Measurements from ENCODE around the gene PIGM.

Gene PIGM

DNA sequence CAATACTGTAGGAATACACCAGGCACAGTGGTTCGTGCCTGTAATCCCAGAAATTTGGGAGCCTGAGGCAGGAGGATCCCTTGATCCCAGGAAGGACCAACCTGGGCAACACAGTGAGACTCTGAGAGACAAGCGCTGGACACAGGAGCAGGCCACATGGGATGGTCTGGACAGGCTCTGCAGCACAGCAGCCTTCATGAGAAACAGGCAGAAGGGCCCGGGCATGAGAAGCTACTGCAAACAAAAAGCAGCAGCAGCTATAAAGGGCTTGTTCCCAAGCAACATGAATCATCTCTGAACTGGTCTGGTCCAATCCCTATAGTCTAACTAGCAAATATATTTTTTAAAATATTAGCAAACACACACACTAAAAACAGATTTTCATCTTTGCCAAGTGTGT, 42.2 kb downstream of the PIGM start:
- DNase-seq (ENCODE audit: low read depth): no peak

DNA sequence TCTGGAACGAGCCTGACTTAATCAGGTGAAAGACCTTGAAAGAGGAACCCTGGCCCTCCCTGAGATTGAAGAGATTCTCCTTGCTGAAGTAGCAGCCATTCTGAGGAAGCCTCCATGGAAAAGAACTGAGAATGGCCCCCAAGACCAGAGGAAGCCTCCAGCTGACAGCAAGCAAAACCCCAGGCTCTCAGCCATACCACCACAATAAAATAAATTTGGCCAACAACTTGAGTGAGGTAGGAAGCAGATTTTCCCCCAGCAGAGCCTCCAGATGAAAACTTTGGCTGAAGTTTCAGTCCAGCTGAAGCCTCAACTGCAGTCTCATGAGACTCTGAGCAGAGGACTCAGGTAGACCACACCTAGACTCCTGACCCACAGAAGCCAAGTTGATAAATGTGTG, 43.8 kb downstream of the PIGM start:
- DNase-seq (ENCODE audit: low read depth): no peak

DNA sequence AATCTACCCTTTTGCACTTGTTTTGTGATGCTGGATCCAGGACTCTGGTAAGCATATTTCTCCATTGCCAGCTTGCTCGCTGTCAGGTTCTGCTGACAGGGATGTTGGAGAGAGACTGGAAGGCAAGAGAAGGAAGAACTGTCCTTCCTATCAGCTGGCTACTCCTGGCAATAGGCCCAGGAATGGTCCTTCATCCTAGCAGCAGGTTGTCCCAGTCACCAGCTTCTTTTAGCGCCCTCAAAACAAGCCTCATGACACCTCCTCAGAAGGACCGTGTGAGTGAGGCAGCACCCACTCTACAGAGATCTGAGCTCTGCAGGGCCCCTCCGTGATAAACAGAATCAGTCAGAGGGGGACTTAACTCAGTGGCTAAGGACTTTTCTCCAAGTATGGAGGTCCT, 44.6 kb downstream of the PIGM start:
- no peak for DNase-seq (ENCODE audit: low read depth)

DNA sequence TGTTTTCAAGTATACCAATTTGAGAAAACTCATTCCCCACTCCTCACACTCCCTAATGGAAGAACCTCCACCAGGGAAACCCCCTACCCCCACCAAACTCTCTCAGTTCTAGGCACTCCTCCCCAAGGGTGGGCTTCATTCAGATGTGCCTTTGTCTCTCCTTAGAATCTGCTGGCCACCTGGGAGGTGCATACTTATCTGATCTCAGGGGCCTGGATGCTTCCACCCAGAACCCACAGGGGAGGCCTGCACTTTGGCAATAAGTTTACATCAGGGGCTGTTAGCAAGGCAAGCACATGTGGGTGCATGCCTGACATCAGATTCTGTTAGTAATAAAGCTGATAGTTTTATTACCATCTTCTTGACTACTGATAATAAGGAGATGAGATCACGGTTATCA, 45.3 kb downstream of the PIGM start:
- DNase-seq (ENCODE audit: low read depth): no peak

DNA sequence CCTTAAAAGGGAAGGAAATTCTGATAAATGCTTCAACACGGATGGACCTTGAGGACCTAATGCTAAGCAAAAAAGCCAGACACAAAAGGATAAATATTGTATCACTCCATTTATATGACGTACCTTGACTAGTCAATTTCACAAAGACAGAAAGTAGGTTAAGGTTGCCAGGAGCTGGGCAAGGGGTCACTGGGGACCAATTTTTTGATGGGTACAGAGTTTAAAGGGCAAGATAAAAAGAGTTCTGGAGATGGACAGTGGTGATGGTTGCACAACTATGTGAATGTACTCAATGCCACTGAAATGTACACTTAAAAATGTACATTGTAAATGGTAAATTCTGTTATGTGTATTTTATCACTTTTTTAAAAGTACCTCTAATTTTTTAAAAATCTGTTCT, 45.7 kb downstream of the PIGM start:
- DNase-seq (ENCODE audit: low read depth): no peak

DNA sequence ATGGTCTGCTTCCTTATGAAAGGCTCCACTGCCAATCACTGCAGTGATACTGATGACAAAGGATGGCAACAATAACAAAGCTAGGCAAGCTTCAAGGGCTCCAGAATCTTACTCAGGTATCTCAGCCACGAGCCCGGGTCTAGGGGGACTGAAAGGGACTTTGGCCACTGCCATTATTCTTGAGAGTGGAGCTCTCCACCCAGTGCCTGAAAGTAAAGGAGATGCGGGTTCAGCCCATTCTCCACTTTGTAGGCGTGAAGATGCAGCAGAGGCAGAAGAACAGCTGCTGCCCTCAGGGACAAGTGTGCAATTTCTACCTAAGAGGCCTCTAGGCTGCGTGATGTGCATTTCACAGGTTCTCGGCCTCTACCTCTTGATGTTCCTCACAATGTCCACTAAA, 46.3 kb downstream of the PIGM start:
- DNase-seq (ENCODE audit: low read depth): no peak

DNA sequence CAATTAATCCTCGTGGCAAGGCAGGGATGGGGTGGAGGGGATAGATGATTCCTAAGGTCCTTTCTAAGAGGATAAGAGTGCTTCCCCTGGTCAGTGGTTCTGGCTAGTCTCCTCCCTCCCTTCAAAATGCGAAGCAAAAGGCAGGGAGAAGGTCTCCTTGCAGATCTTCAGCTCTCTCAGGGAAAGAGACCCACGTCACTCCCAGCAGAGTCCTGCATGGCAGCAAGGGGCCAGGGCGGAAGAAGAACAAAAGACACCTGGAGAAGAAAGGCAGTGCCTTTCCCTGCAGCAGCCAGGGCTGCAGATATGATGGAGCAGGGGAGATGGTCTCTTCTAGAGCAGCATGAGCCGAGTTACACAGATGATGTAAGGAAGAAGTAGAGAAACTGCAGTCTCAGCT, 48.1 kb downstream of the PIGM start:
- no peak for DNase-seq (ENCODE audit: low read depth)

DNA sequence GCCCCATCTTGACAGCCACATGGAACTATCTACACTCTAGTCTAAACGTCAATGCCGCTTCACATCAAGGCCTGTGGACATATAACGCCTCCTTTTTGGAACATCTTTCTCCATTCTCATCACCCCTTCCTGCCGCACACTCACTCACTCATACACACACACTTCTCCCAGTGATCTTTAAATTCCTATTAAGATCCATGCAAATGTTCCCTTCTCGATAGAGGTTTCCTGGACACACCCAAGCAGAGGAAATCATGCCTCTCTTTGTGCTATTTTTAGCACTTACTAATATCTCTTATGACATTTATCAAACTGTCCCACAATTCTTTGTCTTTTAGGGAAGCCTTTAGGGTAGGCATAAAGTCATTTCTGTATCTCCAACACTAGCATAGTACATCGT, 49.5 kb downstream of the PIGM start:
- no peak for DNase-seq (ENCODE audit: low read depth)

DNA sequence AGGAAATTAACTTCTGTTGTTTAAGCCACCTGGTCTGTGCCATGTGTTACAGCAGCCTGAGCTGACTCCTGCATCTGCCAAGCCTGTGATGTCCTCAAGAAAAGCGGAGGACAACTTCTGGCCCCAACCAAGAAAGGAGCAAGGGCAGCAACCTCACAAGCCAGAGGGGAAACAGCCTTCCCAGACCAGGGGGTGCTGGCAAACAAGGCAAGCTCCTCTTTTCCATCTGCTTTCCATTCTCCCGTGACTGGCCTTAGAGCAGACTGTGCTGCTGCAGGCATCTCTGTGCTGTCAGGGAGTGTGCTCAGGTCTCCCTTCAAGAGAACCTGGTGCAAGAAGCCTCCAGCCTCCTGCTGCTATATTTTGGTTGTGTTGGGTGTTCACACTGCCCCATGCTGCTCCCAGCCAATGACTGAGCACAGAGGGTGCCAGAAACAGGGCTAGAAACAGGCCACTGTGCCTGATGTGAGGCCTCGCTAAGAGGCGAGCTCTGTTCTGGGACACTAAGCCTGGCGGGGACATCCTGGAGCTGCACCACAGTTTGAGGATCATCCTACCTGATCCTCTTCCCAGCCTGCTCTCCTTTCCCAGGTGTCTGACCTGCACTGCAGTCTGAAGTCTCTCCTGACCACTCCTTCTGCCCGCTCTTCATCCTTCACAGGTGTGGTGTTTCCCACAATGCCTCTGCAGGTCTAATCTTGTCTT, 50.3 kb downstream of the PIGM start:
- no peak for DNase-seq (ENCODE audit: low read depth)

DNA sequence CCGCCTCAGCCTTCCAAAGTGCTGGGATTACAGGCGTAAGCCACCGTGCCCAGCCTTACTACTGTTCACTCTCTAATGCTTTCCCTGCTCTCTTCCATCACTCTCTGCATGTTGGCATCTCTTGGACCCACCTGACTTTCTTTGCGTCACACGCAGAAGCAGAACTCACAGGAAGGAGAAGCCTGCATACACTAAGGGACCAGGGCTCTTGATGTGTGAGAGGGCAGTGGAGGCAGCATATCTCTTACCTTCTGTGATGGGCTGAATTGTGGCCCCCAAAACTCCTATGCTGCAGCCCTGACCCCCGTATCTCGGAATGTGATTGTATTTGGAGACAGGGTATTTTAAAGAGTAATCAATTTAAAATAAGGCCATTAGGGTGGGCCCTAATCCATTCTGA, 51.0 kb downstream of the PIGM start:
- DNase-seq (ENCODE audit: low read depth): no peak

DNA sequence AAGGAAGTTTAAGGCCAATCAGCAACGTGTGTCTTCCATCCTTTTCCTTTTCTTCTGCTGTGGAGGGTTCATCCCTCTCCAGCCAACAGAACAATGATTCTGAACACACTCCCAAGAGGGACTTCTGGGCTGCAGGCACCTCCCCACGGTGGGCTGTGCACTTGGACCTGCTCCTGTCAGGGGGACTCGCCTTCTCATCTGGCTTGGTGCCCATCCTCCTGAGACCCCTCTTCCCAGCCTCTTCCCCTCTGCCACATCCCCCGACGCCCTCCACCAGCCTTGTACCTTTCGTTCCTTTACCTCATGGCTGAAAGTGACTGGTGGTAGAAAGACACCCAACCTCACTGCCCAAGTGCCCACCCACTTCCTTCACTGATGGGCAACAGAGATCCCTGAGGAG, 51.7 kb downstream of the PIGM start:
- DNase-seq (ENCODE audit: low read depth): no peak

DNA sequence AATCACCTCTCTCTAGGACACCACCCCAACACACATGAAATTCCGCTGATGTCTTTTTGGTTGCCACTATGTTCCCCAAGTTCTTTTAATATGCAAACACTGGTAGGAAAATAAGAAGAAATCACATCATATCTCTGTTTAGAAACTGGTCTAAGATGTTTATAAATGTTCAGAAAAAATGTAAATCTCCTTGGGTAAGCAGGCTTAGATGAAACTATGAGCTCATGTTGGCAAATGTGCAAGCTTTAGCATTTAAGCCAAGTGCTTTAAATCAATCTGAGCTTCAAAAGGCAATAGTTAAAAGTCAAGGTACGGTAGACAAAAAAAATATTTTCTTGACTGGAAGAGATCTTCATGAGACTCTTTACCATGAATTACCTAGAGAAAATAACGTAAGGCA, 52.5 kb downstream of the PIGM start:
- DNase-seq (ENCODE audit: low read depth): no peak

DNA sequence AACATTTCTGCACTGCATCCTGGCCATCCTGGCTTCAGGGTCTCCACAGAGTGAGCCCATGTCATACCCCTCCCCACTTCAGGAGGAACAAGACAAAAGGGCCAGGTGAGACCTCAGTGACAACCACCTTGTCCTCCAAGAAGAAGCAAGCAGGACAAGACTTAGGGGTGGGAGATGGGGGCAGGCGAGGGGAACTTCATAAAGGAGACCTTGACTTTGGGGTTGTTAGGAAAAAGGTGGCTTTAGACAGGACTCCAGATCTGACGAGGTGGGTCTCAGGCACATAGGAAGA, 53.7 kb downstream of the PIGM start:
- DNase-seq (ENCODE audit: low read depth): no peak

DNA sequence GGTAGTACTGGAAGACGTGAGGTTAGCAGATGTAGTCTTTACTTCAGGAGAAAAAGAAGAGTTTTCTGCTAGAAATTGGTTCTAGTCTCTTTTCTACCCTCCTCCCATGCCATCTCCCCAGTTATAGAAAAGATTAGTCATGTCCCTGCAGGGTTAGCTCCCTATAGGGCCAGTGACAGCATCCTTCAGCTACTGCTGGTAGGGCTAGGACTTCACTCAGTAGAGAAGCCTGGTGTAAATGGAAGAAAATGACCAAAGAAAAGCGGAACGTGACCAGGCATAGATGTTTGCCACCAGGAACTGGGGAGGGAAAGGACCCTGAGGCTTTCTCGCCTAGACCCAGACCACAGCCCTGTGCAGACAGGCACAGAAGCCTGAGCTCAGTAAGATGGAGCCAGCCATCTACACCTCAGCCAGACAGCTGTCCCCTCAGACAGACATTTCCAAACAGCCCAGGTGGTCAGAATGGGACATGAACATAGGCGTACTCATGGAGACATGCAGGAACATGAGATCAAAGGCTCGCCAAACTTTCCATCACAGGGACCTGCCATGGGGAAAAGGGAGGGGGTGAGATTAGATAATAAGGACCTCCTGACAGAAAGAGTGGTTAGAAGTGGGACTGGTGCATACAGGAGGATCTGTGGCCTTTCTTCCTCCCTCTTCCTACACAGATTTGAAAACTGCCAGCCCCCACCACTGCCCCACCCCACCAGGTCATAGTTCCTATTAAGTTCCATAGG, 54.3 kb downstream of the PIGM start:
- DNase-seq (ENCODE audit: low read depth): no peak

All from activated T-cell treated with anti-CD3 and anti-CD28 coated beads for 48 hours (primary cell).